ENCODE measurements around the gene KLHL41.

GRCh38 chr2:169480079-169480465 is 29.4 kb upstream of the KLHL41 start:
- no peak for TF ChIP-seq CTCF (conservative IDR thresholded peaks at IDR 0.05)
- TF ChIP-seq ZFX (IDR thresholded peaks at IDR 0.05) = no peak
